RWPE2 (cell line): Measurements from ENCODE around the gene DNAJC18.
A peak's percentile ranks its signal among the peaks of the same experiment; 100 is the strongest.

ENCODE experiments used
- ATAC-seq: fragments of 200-7000 bp; cut with Tn5 transposase; 3 replicates; pipeline ENCODE4 v1.9.1; 2021; ENCODE audit warnings: low read depth
- DNase-seq: peaks from one replicate; pipeline ENCODE4 v3.0.0-alpha.2; 2020; ENCODE audit warnings: low spot score
- H3K27ac ChIP-seq: fragments of 450-650 bp; 2 replicates; pipeline ENCODE4 v1.5.1; 2017; ENCODE audit warnings: mild to moderate bottlenecking; ENCODE audit not compliant: poor library complexity, severe bottlenecking
- H3K27me3 ChIP-seq: fragments of 250-450 bp; sonication (Bioruptor Pico); 2 replicates; pipeline ENCODE4 v1.5.1; 2021; ENCODE audit warnings: mild to moderate bottlenecking, moderate library complexity; ENCODE audit not compliant: insufficient read depth, poor library complexity, severe bottlenecking
- H3K36me3 ChIP-seq: fragments of 250-450 bp; sonication (Bioruptor Pico); 2 replicates; pipeline ENCODE4 v1.5.1; 2020; ENCODE audit warnings: low read depth, mild to moderate bottlenecking, moderate library complexity
- H3K4me1 ChIP-seq: fragments of 250-450 bp; sonication (Bioruptor Pico); 2 replicates; pipeline ENCODE4 v1.5.1; 2021; ENCODE audit warnings: mild to moderate bottlenecking, moderate library complexity; ENCODE audit not compliant: insufficient read depth, poor library complexity, severe bottlenecking
- H3K4me3 ChIP-seq: fragments of 250-450 bp; sonication (Bioruptor Pico); 2 replicates; pipeline ENCODE4 v1.5.1; 2021; ENCODE audit warnings: mild to moderate bottlenecking, moderate library complexity; ENCODE audit not compliant: severe bottlenecking
- H3K9me3 ChIP-seq: fragments of 250-450 bp; sonication (Bioruptor Pico); 2 replicates; pipeline ENCODE4 v1.5.1; 2021; ENCODE audit warnings: mild to moderate bottlenecking, moderate library complexity; ENCODE audit not compliant: severe bottlenecking
- TF ChIP-seq, protein P1 (sequence below): fragments of 450-650 bp; IDR thresholded peaks from one replicate; pipeline ENCODE4 v1.5.1; 2017; ENCODE audit warnings: mild to moderate bottlenecking, moderate library complexity; ENCODE audit not compliant: poor library complexity, severe bottlenecking

Gene DNAJC18

DNA sequence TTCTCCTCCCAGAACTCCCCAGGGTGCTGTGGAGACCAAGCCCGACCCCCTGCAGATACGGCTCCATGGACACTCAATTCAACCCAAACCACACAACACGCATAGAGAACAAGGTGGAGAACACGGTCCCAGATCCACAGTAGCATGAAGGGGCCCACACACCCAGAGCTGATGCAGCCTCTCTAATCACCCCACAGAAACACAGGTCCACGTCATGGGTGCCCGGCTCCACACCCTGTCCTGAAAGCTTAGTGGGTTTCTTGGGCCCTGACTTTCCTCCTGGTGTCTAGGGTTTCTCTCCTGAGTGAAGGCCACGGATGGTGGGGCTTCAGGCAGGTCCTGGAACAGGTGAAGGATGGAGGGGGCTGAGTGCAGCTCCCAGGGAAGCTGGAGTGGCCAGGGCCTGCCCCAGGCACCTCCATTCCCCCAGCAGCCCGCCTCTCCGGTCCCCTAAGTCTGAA is 54.7 kb downstream of the DNAJC18 start:
- H3K9me3 ChIP-seq, result no peaks in the 10 kb centered on the region
- TF ChIP-seq, protein P1, sequence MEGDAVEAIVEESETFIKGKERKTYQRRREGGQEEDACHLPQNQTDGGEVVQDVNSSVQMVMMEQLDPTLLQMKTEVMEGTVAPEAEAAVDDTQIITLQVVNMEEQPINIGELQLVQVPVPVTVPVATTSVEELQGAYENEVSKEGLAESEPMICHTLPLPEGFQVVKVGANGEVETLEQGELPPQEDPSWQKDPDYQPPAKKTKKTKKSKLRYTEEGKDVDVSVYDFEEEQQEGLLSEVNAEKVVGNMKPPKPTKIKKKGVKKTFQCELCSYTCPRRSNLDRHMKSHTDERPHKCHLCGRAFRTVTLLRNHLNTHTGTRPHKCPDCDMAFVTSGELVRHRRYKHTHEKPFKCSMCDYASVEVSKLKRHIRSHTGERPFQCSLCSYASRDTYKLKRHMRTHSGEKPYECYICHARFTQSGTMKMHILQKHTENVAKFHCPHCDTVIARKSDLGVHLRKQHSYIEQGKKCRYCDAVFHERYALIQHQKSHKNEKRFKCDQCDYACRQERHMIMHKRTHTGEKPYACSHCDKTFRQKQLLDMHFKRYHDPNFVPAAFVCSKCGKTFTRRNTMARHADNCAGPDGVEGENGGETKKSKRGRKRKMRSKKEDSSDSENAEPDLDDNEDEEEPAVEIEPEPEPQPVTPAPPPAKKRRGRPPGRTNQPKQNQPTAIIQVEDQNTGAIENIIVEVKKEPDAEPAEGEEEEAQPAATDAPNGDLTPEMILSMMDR, result no peak
- no peaks in the 10 kb centered on the region for H3K36me3 ChIP-seq
- no peak overlapping the region for H3K27ac ChIP-seq
- no peaks in the 10 kb centered on the region for H3K27me3 ChIP-seq
- peak overlapping the region; percentile 18 for H3K4me3 ChIP-seq
- ATAC-seq (no peak), DNase-seq (no peak)
- H3K4me1 ChIP-seq, result peaks cover 14% of the 10 kb centered on the region

GRCh38 chr5:139383993-139384590 is 55.2 kb downstream of the DNAJC18 start:
- Histone ChIP-seq H3K4me3 (no peak overlapping the region), H3K27ac (no peak overlapping the region), H3K4me1 (peaks cover 14% of the 10 kb centered on the region), H3K36me3 (no peaks in the 10 kb centered on the region), H3K9me3 (no peaks in the 10 kb centered on the region), H3K27me3 (no peaks in the 10 kb centered on the region)
- TF ChIP-seq, protein P1, result no peak
- ATAC-seq (no peak), DNase-seq (no peak)

DNA sequence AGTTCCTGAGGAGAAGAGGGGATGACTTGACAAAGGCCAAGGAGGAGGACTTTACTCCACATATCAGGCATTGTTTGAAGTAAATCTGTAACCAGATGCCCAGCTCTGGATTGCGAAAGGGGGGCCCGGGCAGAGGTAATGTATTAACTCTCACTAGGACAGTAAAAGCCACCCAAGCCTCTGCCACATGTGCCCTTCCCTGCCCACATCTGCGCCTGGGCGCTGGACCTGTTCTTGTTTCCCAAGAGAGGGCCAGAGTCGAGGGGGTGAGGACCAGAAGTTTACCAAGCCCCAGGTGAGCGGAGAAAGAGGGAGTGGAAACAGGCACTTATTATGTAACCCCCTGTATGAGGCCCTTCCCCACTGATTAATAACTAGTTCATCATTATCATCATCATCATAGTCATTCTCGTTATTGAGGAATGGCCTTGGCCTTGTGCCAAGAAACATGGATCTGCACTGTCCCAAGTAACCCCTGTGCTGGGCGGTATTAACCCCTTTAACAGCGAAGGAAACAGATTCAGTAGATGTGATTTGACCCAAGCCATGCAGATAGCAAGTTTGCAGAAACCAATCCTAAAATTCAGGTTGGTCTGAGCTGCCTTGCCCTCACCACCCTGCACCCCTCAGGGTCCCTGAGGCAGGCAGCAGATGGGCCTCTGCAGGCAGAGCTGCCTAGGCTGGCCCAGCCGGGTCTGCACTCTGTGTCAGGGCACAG is 55.9 kb downstream of the DNAJC18 start, which contains the start of gene SLC23A1:
Gene SLC23A1, minus strand, starts transcription at position 23 of the 718 bp plus-strand sequence. CDS start 44 bp downstream, outside the sequence.
- Histone ChIP-seq H3K27ac (no peak within 1 kb of the TSS), H3K27me3 (no peaks in the 10 kb centered on the region), H3K9me3 (no peaks in the 10 kb centered on the region), H3K36me3 (no peaks in the 10 kb centered on the region), H3K4me1 (peaks cover 14% of the 10 kb centered on the region), H3K4me3 (no peak within 1 kb of the TSS)
- ATAC-seq (peak; percentile 16; the same call in 2 of the 3 replicates), DNase-seq (no peak)
- TF ChIP-seq, protein P1, result no peak

DNA sequence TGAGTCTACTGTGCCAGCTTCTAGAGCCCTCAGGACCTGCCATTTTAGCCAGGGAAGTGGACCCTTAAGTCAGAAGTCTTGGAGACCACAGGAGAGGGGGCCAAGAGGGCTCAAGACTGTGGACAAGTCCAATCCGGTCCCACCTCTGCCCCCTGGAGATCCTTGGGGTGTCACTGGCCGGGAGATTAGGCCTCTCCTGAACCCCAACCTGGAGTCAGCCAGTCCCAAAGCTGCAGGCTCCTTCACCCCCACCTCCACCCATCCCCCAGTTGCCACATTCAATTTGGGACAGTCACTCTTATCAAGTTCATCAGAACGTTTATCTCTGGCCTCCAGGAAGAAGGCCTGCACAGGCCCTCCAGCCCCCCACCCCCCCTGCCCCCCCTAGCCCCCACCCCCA is 56.5 kb downstream of the DNAJC18 start:
- H3K36me3 ChIP-seq, result no peaks in the 10 kb centered on the region
- DNase-seq (no peak), ATAC-seq (no peak)
- peaks cover 14% of the 10 kb centered on the region for H3K4me1 ChIP-seq
- H3K9me3 ChIP-seq, result no peaks in the 10 kb centered on the region
- TF ChIP-seq, protein P1, result no peak
- no peaks in the 10 kb centered on the region for H3K27me3 ChIP-seq
- no peak overlapping the region for H3K27ac ChIP-seq
- no peak overlapping the region for H3K4me3 ChIP-seq
